ENCODE data around the gene PCDHB16.
"Not testable (repeated sequence)": the region's sequence is repeated elsewhere in the genome, so short reads cannot be mapped to it uniquely, and the experiment has no call there.

PCDHB16 gene

DNA sequence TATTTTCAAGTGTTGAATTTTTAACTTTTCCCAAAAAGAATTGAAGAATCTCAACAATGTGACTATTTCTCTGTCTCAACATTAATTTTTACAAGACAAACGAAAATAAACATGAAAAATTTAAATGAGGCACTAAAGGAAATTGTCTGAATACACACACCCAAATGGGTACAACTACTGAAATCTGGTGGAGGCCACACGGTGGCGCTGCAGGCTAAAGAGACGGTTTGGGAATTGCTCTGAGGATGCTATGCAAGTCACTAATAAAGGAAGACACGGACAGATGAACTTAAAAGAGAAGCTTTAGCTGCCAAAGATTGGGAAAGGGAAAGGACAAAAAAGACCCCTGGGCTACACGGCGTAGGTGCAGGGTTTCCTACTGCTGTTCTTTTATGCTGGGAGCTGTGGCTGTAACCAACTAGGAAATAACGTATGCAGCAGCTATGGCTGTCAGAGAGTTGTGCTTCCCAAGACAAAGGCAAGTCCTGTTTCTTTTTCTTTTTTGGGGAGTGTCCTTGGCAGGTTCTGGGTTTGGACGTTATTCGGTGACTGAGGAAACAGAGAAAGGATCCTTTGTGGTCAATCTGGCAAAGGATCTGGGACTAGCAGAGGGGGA lies 10.0 kb downstream of the PCDHB16 start, which contains the start of gene PCDHB10:
PCDHB10 (plus strand) TSS at position 244 of the 616 bp plus-strand sequence; CDS start at position 444, 200 bp downstream.
- TF ChIP-seq, protein P1, sequence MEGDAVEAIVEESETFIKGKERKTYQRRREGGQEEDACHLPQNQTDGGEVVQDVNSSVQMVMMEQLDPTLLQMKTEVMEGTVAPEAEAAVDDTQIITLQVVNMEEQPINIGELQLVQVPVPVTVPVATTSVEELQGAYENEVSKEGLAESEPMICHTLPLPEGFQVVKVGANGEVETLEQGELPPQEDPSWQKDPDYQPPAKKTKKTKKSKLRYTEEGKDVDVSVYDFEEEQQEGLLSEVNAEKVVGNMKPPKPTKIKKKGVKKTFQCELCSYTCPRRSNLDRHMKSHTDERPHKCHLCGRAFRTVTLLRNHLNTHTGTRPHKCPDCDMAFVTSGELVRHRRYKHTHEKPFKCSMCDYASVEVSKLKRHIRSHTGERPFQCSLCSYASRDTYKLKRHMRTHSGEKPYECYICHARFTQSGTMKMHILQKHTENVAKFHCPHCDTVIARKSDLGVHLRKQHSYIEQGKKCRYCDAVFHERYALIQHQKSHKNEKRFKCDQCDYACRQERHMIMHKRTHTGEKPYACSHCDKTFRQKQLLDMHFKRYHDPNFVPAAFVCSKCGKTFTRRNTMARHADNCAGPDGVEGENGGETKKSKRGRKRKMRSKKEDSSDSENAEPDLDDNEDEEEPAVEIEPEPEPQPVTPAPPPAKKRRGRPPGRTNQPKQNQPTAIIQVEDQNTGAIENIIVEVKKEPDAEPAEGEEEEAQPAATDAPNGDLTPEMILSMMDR (IDR thresholded peaks at IDR 0.05; ENCODE audit: low read depth, low read length, missing control alignments), result peak; percentile 45
- no peak for DNase-seq
- Histone ChIP-seq H3K27ac (no peak within 1 kb of the TSS), H3K36me3 (replicated peaks) (no peaks in the 10 kb centered on the region), H3K4me3 (ENCODE audit: low read depth, low read length) (no peak within 1 kb of the TSS), H3K27me3 (replicated peaks) (no peaks in the 10 kb centered on the region)
- in situ Hi-C loops (cut with HindIII; ENCODE audit: low pct_ligation_motif_present, low sequenced_read_pairs), result no loop called here

DNA sequence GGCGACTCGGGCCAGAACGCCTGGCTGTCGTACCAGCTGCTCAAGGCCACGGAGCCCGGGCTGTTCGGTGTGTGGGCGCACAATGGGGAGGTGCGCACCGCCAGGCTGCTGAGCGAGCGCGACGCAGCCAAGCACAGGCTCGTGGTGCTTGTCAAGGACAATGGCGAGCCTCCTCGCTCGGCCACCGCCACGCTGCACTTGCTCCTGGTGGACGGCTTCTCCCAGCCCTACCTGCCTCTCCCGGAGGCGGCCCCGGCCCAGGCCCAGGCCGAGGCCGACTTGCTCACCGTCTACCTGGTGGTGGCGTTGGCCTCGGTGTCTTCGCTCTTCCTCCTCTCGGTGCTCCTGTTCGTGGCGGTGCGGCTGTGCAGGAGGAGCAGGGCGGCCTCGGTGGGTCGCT lies 12.1 kb downstream of the PCDHB16 start:
- H3K4me3 ChIP-seq (ENCODE audit: low read depth, low read length); H3K27me3 ChIP-seq (replicated peaks); in situ Hi-C loops (cut with HindIII; ENCODE audit: low pct_ligation_motif_present, low sequenced_read_pairs); H3K27ac ChIP-seq; H3K36me3 ChIP-seq (replicated peaks); DNase-seq: not testable (repeated sequence)

- no peak for DNase-seq
- Histone ChIP-seq H3K4me3 (ENCODE audit: low read depth, low read length) (no peak overlapping the region), H3K27ac (no peak overlapping the region), H3K27me3 (replicated peaks) (no peaks in the 10 kb centered on the region), H3K36me3 (replicated peaks) (no peaks in the 10 kb centered on the region)
- in situ Hi-C loops (cut with HindIII; ENCODE audit: low pct_ligation_motif_present, low sequenced_read_pairs), result no loop called here
- TF ChIP-seq, protein P1 (IDR thresholded peaks at IDR 0.05; ENCODE audit: low read depth, low read length, missing control alignments), result no peak
These were observed 14.2 kb downstream of the PCDHB16 start for GRCh38 chr5:141196363-141196762.

- H3K4me3 ChIP-seq (ENCODE audit: low read depth, low read length), result no peak within 1 kb of the TSS
- no peak for DNase-seq
- no peaks in the 10 kb centered on the region for H3K27me3 ChIP-seq (replicated peaks)
- in situ Hi-C loops (cut with HindIII; ENCODE audit: low pct_ligation_motif_present, low sequenced_read_pairs), result no loop called here
- H3K27ac ChIP-seq, result no peak within 1 kb of the TSS
- H3K36me3 ChIP-seq (replicated peaks), result no peaks in the 10 kb centered on the region
- TF ChIP-seq, protein P1 (IDR thresholded peaks at IDR 0.05; ENCODE audit: low read depth, low read length, missing control alignments), result no peak
These were observed 17.4 kb downstream of the PCDHB16 start, which contains the start of gene PCDHB11 for GRCh38 chr5:141199359-141200235. Gene PCDHB11 (plus strand): TSS chr5:141199627. CDS start chr5:141199775, 148 bp downstream.

GRCh38 chr5:141201126-141201525 lies 18.9 kb downstream of the PCDHB16 start:
- in situ Hi-C loops (cut with HindIII; ENCODE audit: low pct_ligation_motif_present, low sequenced_read_pairs); H3K27ac ChIP-seq; H3K27me3 ChIP-seq (replicated peaks); H3K36me3 ChIP-seq (replicated peaks); H3K4me3 ChIP-seq (ENCODE audit: low read depth, low read length); DNase-seq: not testable (repeated sequence)

- H3K27me3 ChIP-seq (replicated peaks); H3K36me3 ChIP-seq (replicated peaks); DNase-seq; H3K4me3 ChIP-seq (ENCODE audit: low read depth, low read length); H3K27ac ChIP-seq; in situ Hi-C loops (cut with HindIII; ENCODE audit: low pct_ligation_motif_present, low sequenced_read_pairs): not testable (repeated sequence)
These were observed 19.5 kb downstream of the PCDHB16 start for GRCh38 chr5:141201646-141202045.

GRCh38 chr5:141208478-141208877 lies 26.3 kb downstream of the PCDHB16 start, which contains the start of gene PCDHB12:
Gene PCDHB12 (plus strand): TSS chr5:141208719. CDS start chr5:141208908, 189 bp downstream.
- TF ChIP-seq, protein P1 (IDR thresholded peaks at IDR 0.05; ENCODE audit: low read depth, low read length, missing control alignments), result no peak
- Histone ChIP-seq H3K27me3 (replicated peaks) (no peaks in the 10 kb centered on the region), H3K36me3 (replicated peaks) (no peaks in the 10 kb centered on the region), H3K4me3 (ENCODE audit: low read depth, low read length) (no peak within 1 kb of the TSS), H3K27ac (no peak within 1 kb of the TSS)
- no peak for DNase-seq
- in situ Hi-C loops (cut with HindIII; ENCODE audit: low pct_ligation_motif_present, low sequenced_read_pairs), result no loop called here

DNA sequence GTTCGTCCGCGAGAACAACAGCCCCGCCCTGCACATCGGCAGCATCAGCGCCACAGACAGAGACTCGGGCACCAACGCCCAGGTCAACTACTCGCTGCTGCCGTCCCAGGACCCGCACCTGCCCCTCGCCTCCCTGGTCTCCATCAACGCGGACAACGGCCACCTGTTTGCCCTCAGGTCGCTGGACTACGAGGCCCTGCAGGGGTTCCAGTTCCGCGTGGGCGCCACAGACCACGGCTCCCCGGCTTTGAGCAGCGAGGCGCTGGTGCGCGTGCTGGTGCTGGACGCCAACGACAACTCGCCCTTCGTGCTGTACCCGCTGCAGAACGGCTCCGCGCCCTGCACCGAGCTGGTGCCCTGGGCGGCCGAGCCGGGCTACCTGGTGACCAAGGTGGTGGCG lies 28.1 kb downstream of the PCDHB16 start:
- H3K27ac ChIP-seq; H3K36me3 ChIP-seq (replicated peaks); DNase-seq; H3K4me3 ChIP-seq (ENCODE audit: low read depth, low read length); in situ Hi-C loops (cut with HindIII; ENCODE audit: low pct_ligation_motif_present, low sequenced_read_pairs); H3K27me3 ChIP-seq (replicated peaks): not testable (repeated sequence)

DNA sequence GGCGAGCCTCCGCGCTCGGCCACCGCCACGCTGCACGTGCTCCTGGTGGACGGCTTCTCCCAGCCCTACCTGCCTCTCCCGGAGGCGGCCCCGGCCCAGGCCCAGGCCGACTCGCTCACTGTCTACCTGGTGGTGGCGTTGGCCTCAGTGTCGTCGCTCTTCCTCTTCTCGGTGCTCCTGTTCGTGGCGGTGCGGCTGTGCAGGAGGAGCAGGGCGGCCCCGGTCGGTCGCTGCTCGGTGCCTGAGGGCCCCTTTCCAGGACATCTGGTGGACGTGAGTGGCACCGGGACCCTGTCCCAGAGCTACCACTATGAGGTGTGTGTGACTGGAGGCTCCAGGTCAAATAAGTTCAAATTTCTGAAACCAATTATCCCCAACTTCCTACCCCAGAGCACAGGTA lies 28.7 kb downstream of the PCDHB16 start:
- H3K27ac ChIP-seq; H3K27me3 ChIP-seq (replicated peaks); in situ Hi-C loops (cut with HindIII; ENCODE audit: low pct_ligation_motif_present, low sequenced_read_pairs); H3K4me3 ChIP-seq (ENCODE audit: low read depth, low read length); H3K36me3 ChIP-seq (replicated peaks); DNase-seq: not testable (repeated sequence)

Measured in brain microvascular endothelial cell (primary cell).